ENCODE data around the gene FAM151B. TPM values are rescaled to one million over a fixed set of nuclear protein-coding genes. Genes with fewer than 3 reads are reported as not detected.

FAM151B gene
- total and polyA plus RNA-seq, 2 experiments from 2014 or later: 0.55 TPM; not detected in 1

GRCh38 chr5:80495891-80496290 lies 8.0 kb downstream of the FAM151B start:
- H3K36me3 Mint-ChIP-seq (ENCODE audit: low read depth): peaks cover 17% of the 10 kb centered on the region; the same call in 2 of the 3 replicates

More at GRCh38 chr5:80495891-80496290, 8.0 kb downstream of the FAM151B start:
- Histone ChIP-seq H2AFZ (no peak overlapping the region), H3K4me3 (no peak overlapping the region), H3F3A (replicated peaks; ENCODE audit: low read depth) (no peaks in the 10 kb centered on the region), H3K4me1 (ENCODE audit: insufficient read depth) (peaks cover 27% of the 10 kb centered on the region), H3K79me2 (replicated peaks; ENCODE audit: insufficient read depth) (no peaks in the 10 kb centered on the region), H3K36me3 (ENCODE audit: insufficient read depth) (no peaks in the 10 kb centered on the region), H4K20me1 (replicated peaks; ENCODE audit: insufficient read depth) (no peaks in the 10 kb centered on the region), H3K4me2 (no peak overlapping the region), H3K27me3 (ENCODE audit: insufficient read depth) (no peaks in the 10 kb centered on the region), H3K9me2 (ENCODE audit: insufficient read depth) (no peaks in the 10 kb centered on the region), H3K27ac (ENCODE audit: low read depth) (no peak overlapping the region)
- Mint-ChIP-seq H3K27ac (no peak overlapping the region), H3K27me3 (ENCODE audit: insufficient read depth, low read depth, poor library complexity) (peaks cover 5% of the 10 kb centered on the region), H3K9me3 (peaks cover 19% of the 10 kb centered on the region; the same call in 2 of the 3 replicates), H3K4me1 (peaks cover 54% of the 10 kb centered on the region), H3K4me3 (no peak overlapping the region)
- no peak for DNase-seq (ENCODE audit: low spot score)
- no peak for ATAC-seq
- TF ChIP-seq, protein P1, sequence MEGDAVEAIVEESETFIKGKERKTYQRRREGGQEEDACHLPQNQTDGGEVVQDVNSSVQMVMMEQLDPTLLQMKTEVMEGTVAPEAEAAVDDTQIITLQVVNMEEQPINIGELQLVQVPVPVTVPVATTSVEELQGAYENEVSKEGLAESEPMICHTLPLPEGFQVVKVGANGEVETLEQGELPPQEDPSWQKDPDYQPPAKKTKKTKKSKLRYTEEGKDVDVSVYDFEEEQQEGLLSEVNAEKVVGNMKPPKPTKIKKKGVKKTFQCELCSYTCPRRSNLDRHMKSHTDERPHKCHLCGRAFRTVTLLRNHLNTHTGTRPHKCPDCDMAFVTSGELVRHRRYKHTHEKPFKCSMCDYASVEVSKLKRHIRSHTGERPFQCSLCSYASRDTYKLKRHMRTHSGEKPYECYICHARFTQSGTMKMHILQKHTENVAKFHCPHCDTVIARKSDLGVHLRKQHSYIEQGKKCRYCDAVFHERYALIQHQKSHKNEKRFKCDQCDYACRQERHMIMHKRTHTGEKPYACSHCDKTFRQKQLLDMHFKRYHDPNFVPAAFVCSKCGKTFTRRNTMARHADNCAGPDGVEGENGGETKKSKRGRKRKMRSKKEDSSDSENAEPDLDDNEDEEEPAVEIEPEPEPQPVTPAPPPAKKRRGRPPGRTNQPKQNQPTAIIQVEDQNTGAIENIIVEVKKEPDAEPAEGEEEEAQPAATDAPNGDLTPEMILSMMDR (conservative IDR thresholded peaks at IDR 0.05; ENCODE audit: low read depth in 2 of 2): no peak
- TF ChIP-seq EZH2 (IDR thresholded peaks at IDR 0.05; ENCODE audit: low read depth, unreplicated experiment): no peak
- no peak for TF ChIP-seq NANOG (IDR thresholded peaks at IDR 0.05; ENCODE audit: borderline replicate concordance)
- TF ChIP-seq CREB1 (CRISPR knock-in tag; IDR thresholded peaks at IDR 0.05; ENCODE audit: low read depth): no peak
- TF ChIP-seq, protein P2, sequence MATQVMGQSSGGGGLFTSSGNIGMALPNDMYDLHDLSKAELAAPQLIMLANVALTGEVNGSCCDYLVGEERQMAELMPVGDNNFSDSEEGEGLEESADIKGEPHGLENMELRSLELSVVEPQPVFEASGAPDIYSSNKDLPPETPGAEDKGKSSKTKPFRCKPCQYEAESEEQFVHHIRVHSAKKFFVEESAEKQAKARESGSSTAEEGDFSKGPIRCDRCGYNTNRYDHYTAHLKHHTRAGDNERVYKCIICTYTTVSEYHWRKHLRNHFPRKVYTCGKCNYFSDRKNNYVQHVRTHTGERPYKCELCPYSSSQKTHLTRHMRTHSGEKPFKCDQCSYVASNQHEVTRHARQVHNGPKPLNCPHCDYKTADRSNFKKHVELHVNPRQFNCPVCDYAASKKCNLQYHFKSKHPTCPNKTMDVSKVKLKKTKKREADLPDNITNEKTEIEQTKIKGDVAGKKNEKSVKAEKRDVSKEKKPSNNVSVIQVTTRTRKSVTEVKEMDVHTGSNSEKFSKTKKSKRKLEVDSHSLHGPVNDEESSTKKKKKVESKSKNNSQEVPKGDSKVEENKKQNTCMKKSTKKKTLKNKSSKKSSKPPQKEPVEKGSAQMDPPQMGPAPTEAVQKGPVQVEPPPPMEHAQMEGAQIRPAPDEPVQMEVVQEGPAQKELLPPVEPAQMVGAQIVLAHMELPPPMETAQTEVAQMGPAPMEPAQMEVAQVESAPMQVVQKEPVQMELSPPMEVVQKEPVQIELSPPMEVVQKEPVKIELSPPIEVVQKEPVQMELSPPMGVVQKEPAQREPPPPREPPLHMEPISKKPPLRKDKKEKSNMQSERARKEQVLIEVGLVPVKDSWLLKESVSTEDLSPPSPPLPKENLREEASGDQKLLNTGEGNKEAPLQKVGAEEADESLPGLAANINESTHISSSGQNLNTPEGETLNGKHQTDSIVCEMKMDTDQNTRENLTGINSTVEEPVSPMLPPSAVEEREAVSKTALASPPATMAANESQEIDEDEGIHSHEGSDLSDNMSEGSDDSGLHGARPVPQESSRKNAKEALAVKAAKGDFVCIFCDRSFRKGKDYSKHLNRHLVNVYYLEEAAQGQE (IDR thresholded peaks at IDR 0.05; ENCODE audit: unreplicated experiment): no peak
- TF ChIP-seq STAT1 (IDR thresholded peaks at IDR 0.05; ENCODE audit: unreplicated experiment): no peak
- TF ChIP-seq ZNF331 (CRISPR knock-in tag; IDR thresholded peaks at IDR 0.05; ENCODE audit: low read depth): no peak
- TF ChIP-seq EZH2phosphoT487 (IDR thresholded peaks at IDR 0.05; ENCODE audit: unreplicated experiment): no peak
- no peak for TF ChIP-seq ZNF462 (CRISPR knock-in tag; IDR thresholded peaks at IDR 0.05)
- no peak for TF ChIP-seq JUNB (IDR thresholded peaks at IDR 0.05; ENCODE audit: unreplicated experiment)
- TF ChIP-seq POLR2AphosphoS5 (IDR thresholded peaks at IDR 0.05; ENCODE audit: low read depth): no peak
- no peak for TF ChIP-seq ZNF114 (CRISPR knock-in tag; IDR thresholded peaks at IDR 0.05)
- no peak for TF ChIP-seq ETS1 (IDR thresholded peaks at IDR 0.05)

Data from GM23338 (cell line).